Fibroblast of lung (primary cell): Measurements from ENCODE around the gene DMRTC2.

ENCODE experiments used
- CTCF ChIP-seq, 2 donors: IDR thresholded peaks in 1 of 2; conservative IDR thresholded peaks in 1 of 2; 1 replicate in 1 of 2; 2 replicates in 1 of 2; pipeline ENCODE4 v1.5.1; 2011 to 2012; ENCODE audit warnings: low read length in 2 of 2, control low read depth in 1 of 2, inconsistent platforms in 1 of 2, low read depth in 1 of 2, mild to moderate bottlenecking in 1 of 2
- EZH2 ChIP-seq: IDR thresholded peaks from 2 replicates; pipeline ENCODE4 v1.5.1; 2012; ENCODE audit warnings: low read length, control low read depth, mild to moderate bottlenecking; ENCODE audit errors: missing control alignments

- no peak for TF ChIP-seq CTCF (conservative IDR thresholded peaks at IDR 0.05 in 1 of 2, IDR thresholded peaks at IDR 0.05 in 1 of 2; ENCODE audit: low read depth in 1 of 2, low read length in 2 of 2)
- no peak for TF ChIP-seq EZH2
Measured at GRCh38 chr19:41863209-41863931, 18.5 kb downstream of the DMRTC2 start.
